ENCODE measurements around the gene PWP2.
"Not testable (repeated sequence)": the region's sequence is repeated elsewhere in the genome, so short reads cannot be mapped to it uniquely, and the experiment has no call there.

DNA sequence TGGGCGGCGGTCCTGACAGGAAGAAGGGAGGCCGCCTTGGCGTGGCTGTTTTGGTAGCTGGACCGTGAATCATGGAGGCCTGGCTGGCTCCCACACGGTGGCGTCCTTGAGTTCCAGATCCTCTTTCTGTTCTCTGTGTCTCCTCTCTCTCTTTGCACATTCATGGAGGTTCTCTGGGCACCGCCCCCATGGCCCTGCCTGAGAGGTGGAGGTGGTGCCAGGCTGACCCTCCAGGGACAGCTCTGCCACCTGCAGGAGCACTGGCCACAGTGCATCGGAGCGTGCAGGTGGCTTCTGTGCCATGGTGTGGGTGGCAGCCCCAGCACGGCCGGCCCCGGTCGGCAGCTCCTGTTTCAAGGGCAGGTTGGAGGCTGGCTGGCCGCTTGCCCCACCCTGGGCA lies 30.8 kb downstream of the PWP2 start:
- TF ChIP-seq POLR2A (IDR thresholded peaks at IDR 0.05); POLR2AphosphoS5 (IDR thresholded peaks at IDR 0.05; ENCODE audit: insufficient read depth in 1 of 2, low read depth in 1 of 2): not testable (repeated sequence)
- TF ChIP-seq, protein P1, sequence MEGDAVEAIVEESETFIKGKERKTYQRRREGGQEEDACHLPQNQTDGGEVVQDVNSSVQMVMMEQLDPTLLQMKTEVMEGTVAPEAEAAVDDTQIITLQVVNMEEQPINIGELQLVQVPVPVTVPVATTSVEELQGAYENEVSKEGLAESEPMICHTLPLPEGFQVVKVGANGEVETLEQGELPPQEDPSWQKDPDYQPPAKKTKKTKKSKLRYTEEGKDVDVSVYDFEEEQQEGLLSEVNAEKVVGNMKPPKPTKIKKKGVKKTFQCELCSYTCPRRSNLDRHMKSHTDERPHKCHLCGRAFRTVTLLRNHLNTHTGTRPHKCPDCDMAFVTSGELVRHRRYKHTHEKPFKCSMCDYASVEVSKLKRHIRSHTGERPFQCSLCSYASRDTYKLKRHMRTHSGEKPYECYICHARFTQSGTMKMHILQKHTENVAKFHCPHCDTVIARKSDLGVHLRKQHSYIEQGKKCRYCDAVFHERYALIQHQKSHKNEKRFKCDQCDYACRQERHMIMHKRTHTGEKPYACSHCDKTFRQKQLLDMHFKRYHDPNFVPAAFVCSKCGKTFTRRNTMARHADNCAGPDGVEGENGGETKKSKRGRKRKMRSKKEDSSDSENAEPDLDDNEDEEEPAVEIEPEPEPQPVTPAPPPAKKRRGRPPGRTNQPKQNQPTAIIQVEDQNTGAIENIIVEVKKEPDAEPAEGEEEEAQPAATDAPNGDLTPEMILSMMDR (IDR thresholded peaks at IDR 0.05), result not testable (repeated sequence)
